GM18517 (cell line): ENCODE measurements around the gene TOR1AIP2.

ENCODE experiments used
- ATAC-seq: cut with Tn5 transposase; IDR thresholded peaks from one replicate; pipeline ENCODE4 v1.9.1; 2021; ENCODE audit warnings: mild to moderate bottlenecking, moderate library complexity; ENCODE audit not compliant: unreplicated experiment

TOR1AIP2 gene

GRCh38 chr1:179826626-179827280 lies 50.9 kb downstream of the TOR1AIP2 start:
- ATAC-seq: no peak

GRCh38 chr1:179825798-179826460 lies 51.7 kb downstream of the TOR1AIP2 start:
- no peak for ATAC-seq

- ATAC-seq: no peak
Observed at GRCh38 chr1:179825206-179825605, 52.4 kb downstream of the TOR1AIP2 start.

- no peak for ATAC-seq
Observed at GRCh38 chr1:179824265-179824664, 53.3 kb downstream of the TOR1AIP2 start.

GRCh38 chr1:179823693-179824092 lies 53.9 kb downstream of the TOR1AIP2 start:
- ATAC-seq: no peak

- no peak for ATAC-seq
Observed at GRCh38 chr1:179822065-179822464, 55.5 kb downstream of the TOR1AIP2 start.

GRCh38 chr1:179821524-179821923 lies 56.1 kb downstream of the TOR1AIP2 start:
- ATAC-seq: no peak

- no peak for ATAC-seq
Observed at GRCh38 chr1:179820226-179820970, 57.2 kb downstream of the TOR1AIP2 start.

- no peak for ATAC-seq
Observed at GRCh38 chr1:179818743-179819173, 58.8 kb downstream of the TOR1AIP2 start.

GRCh38 chr1:179818260-179818659 lies 59.3 kb downstream of the TOR1AIP2 start:
- no peak for ATAC-seq

GRCh38 chr1:179817789-179818188 lies 59.8 kb downstream of the TOR1AIP2 start:
- ATAC-seq: no peak

GRCh38 chr1:179817056-179817455 lies 60.5 kb downstream of the TOR1AIP2 start:
- no peak for ATAC-seq

- no peak for ATAC-seq
Observed at GRCh38 chr1:179816196-179816960, 61.2 kb downstream of the TOR1AIP2 start.

GRCh38 chr1:179815641-179816040 lies 62.0 kb downstream of the TOR1AIP2 start:
- ATAC-seq: no peak

- peak; percentile 18 for ATAC-seq
Observed at GRCh38 chr1:179814546-179814838, 63.1 kb downstream of the TOR1AIP2 start.

GRCh38 chr1:179813626-179814545 lies 63.7 kb downstream of the TOR1AIP2 start:
- ATAC-seq: no peak

GRCh38 chr1:179812501-179813292 lies 64.9 kb downstream of the TOR1AIP2 start:
- no peak for ATAC-seq

- ATAC-seq: no peak
Observed at GRCh38 chr1:179810367-179810715, 67.3 kb downstream of the TOR1AIP2 start.

GRCh38 chr1:179809506-179810366 lies 67.9 kb downstream of the TOR1AIP2 start:
- ATAC-seq: peak; percentile 73
